H9 (cell line): ENCODE results near the gene TMEM141. TPM values are rescaled to one million over a fixed set of nuclear protein-coding genes. Genes with fewer than 3 reads are reported as not detected.

ENCODE experiments used
- DNase-seq: peaks from one replicate; pipeline ENCODE4 v3.0.0-alpha.2; 2017
- H2AFZ ChIP-seq: one replicate; pipeline ENCODE4 v1.6.1; 2013; ENCODE audit warnings: mild to moderate bottlenecking, low read length, control low read depth, moderate library complexity
- H2AK5ac ChIP-seq: 2 replicates; pipeline ENCODE4 v1.6.1; 2013; ENCODE audit warnings: low read length, control low read depth, mixed read lengths; ENCODE audit not compliant: insufficient read length
- H2BK120ac ChIP-seq: one replicate; pipeline ENCODE4 v1.6.1; 2013; ENCODE audit warnings: low read depth, mild to moderate bottlenecking, low read length, control low read depth, inconsistent platforms; ENCODE audit not compliant: poor library complexity, severe bottlenecking
- H2BK12ac ChIP-seq: 2 replicates; pipeline ENCODE4 v1.6.1; 2013; ENCODE audit warnings: low read length, control low read depth, mixed read lengths, low read depth; ENCODE audit not compliant: insufficient read length
- H2BK15ac ChIP-seq: 2 replicates; pipeline ENCODE4 v1.6.1; 2013; ENCODE audit warnings: low read depth, low read length, control low read depth
- H2BK20ac ChIP-seq: one replicate; pipeline ENCODE4 v1.6.1; 2013; ENCODE audit warnings: low read depth, mild to moderate bottlenecking, low read length, control low read depth, inconsistent platforms; ENCODE audit not compliant: poor library complexity, severe bottlenecking
- H2BK5ac ChIP-seq: 2 replicates; pipeline ENCODE4 v1.6.1; 2013; ENCODE audit warnings: low read length, control low read depth, mixed read lengths; ENCODE audit not compliant: insufficient read length
- H3K14ac ChIP-seq: 2 replicates; pipeline ENCODE4 v1.6.1; 2013; ENCODE audit warnings: low read length, control low read depth; ENCODE audit not compliant: insufficient read depth
- H3K18ac ChIP-seq: 2 replicates; pipeline ENCODE4 v1.6.1; 2013; ENCODE audit warnings: low read depth, mild to moderate bottlenecking, mixed read lengths, low read length, control low read depth; ENCODE audit not compliant: insufficient read length
- H3K23ac ChIP-seq: 2 replicates; pipeline ENCODE4 v1.6.1; 2013; ENCODE audit warnings: low read length, control low read depth, mixed read lengths, low read depth; ENCODE audit not compliant: insufficient read length
- H3K23me2 ChIP-seq: 2 replicates; pipeline ENCODE4 v1.6.1; 2013; ENCODE audit warnings: low read depth, mild to moderate bottlenecking, mixed read lengths, low read length, control low read depth; ENCODE audit not compliant: insufficient read length, poor library complexity, severe bottlenecking
- H3K27ac ChIP-seq: 2 replicates; pipeline ENCODE4 v1.5.1; 2013; ENCODE audit warnings: low read length, control low read depth, mixed read lengths, low read depth; ENCODE audit not compliant: insufficient read length
- H3K27me3 ChIP-seq: 2 replicates; pipeline ENCODE4 v1.6.1; 2013; ENCODE audit warnings: low read length, control low read depth, inconsistent platforms; ENCODE audit not compliant: insufficient read depth
- H3K4ac ChIP-seq: 2 replicates; pipeline ENCODE4 v1.6.1; 2013; ENCODE audit warnings: low read depth, mild to moderate bottlenecking, control low read depth, inconsistent platforms, low read length, moderate library complexity
- H3K4me1 ChIP-seq: 2 replicates; pipeline ENCODE4 v1.6.1; 2013; ENCODE audit warnings: low read length, control low read depth, inconsistent platforms; ENCODE audit not compliant: insufficient read depth
- H3K4me2 ChIP-seq: 2 replicates; pipeline ENCODE4 v1.6.1; 2013; ENCODE audit warnings: low read length, control low read depth, mixed read lengths; ENCODE audit not compliant: insufficient read length, insufficient read depth
- H3K56ac ChIP-seq: 2 replicates; pipeline ENCODE4 v1.6.1; 2013; ENCODE audit warnings: low read depth, mild to moderate bottlenecking, mixed read lengths, low read length, control low read depth; ENCODE audit not compliant: insufficient read length
- H3K79me1 ChIP-seq: 2 replicates; pipeline ENCODE4 v1.6.1; 2013; ENCODE audit warnings: low read depth, mild to moderate bottlenecking, moderate library complexity, low read length, control low read depth, inconsistent platforms; ENCODE audit not compliant: insufficient read depth, poor library complexity, severe bottlenecking
- H3K79me2 ChIP-seq: 2 replicates; pipeline ENCODE4 v1.6.1; 2013; ENCODE audit warnings: low read length, control low read depth, inconsistent platforms; ENCODE audit not compliant: insufficient read depth
- H3K9ac ChIP-seq: 2 replicates; pipeline ENCODE4 v1.6.1; 2013; ENCODE audit warnings: low read length, control low read depth, mixed read lengths; ENCODE audit not compliant: insufficient read length; ENCODE audit errors: extremely low read depth
- H3K9me3 ChIP-seq: one replicate; pipeline ENCODE4 v1.6.1; 2013; ENCODE audit warnings: low read depth, low read length, inconsistent platforms; ENCODE audit not compliant: control insufficient read depth
- H3T11ph ChIP-seq: one replicate; pipeline ENCODE4 v1.6.1; 2013; ENCODE audit warnings: mild to moderate bottlenecking, low read length, control low read depth, inconsistent platforms
- H4K20me1 ChIP-seq: one replicate; pipeline ENCODE4 v1.6.1; 2013; ENCODE audit not compliant: control insufficient read depth, insufficient read length, insufficient read depth
- H4K5ac ChIP-seq: 2 replicates; pipeline ENCODE4 v1.6.1; 2013; ENCODE audit warnings: low read depth, mild to moderate bottlenecking, mixed read lengths, low read length, control low read depth; ENCODE audit not compliant: insufficient read length
- H4K8ac ChIP-seq: replicated peaks from 2 replicates; pipeline ENCODE4 v1.6.1; 2013; ENCODE audit warnings: low read length, control low read depth, mixed read lengths, low read depth; ENCODE audit not compliant: insufficient read length
- H4K91ac ChIP-seq: 2 replicates; pipeline ENCODE4 v1.6.1; 2013; ENCODE audit warnings: low read depth, mild to moderate bottlenecking, moderate library complexity, mixed read lengths, low read length, control low read depth; ENCODE audit not compliant: insufficient read length
- H3K27ac Mint-ChIP-seq, 3 experiments: 2 replicates in 2 of 3; 3 replicates in 1 of 3; pipeline ENCODE4 v1.8.0; 2020 to 2021; ENCODE audit warnings: mixed read lengths in 3 of 3, mild to moderate bottlenecking in 1 of 3, moderate library complexity in 1 of 3
- H3K27me3 Mint-ChIP-seq: 2 replicates; pipeline ENCODE4 v1.8.0; 2021; ENCODE audit warnings: low read depth, mild to moderate bottlenecking, moderate library complexity, mixed read lengths
- H3K36me3 Mint-ChIP-seq, 3 experiments: 2 replicates in 2 of 3; 3 replicates in 1 of 3; pipeline ENCODE4 v1.8.0; 2020 to 2021; ENCODE audit warnings: low read depth in 3 of 3, mixed read lengths in 3 of 3; ENCODE audit not compliant: insufficient read depth in 1 of 3
- H3K4me1 Mint-ChIP-seq, 2 experiments: 2 replicates each; pipeline ENCODE4 v1.8.0; 2020; ENCODE audit warnings: mixed read lengths in 2 of 2
- H3K4me3 Mint-ChIP-seq, 2 experiments: 2 replicates in 1 of 2; 3 replicates in 1 of 2; pipeline ENCODE4 v1.8.0; 2020 to 2021; ENCODE audit warnings: mild to moderate bottlenecking in 2 of 2, mixed read lengths in 2 of 2, moderate library complexity in 1 of 2
- H3K9me3 Mint-ChIP-seq, 2 experiments: 2 replicates in 1 of 2; 3 replicates in 1 of 2; pipeline ENCODE4 v1.8.0; 2020; ENCODE audit warnings: mild to moderate bottlenecking in 2 of 2, mixed read lengths in 2 of 2, moderate library complexity in 1 of 2
- WGBS: extraction: QIAGEN DNeasy Blood & Tissue Kit; methylation state at CpG from one replicate; pipeline ENCODE4 v1.1.7; 2013; ENCODE audit warnings: missing lambda C conversion rate, low lambda C conversion rate, mixed read lengths; ENCODE audit not compliant: insufficient read length; ENCODE audit errors: extremely low coverage; 5-methylcytosine and 5-hydroxymethylcytosine counted together
- total RNA-seq: library from RNA; stranded (reverse); gene quantifications from 2 replicates; pipeline ENCODE4 v1.2.1, GENCODE V29; 2021
- TF ChIP-seq, protein P1 (sequence below): fragments of 200-600 bp; sonication (generic); conservative IDR thresholded peaks from 3 replicates; pipeline ENCODE4 v1.8.0; 2021; ENCODE audit warnings: antibody characterized with exemption, mild to moderate bottlenecking

TMEM141 gene
- total RNA-seq, 1 experiment from 2014 or later = 55.2 TPM

DNA sequence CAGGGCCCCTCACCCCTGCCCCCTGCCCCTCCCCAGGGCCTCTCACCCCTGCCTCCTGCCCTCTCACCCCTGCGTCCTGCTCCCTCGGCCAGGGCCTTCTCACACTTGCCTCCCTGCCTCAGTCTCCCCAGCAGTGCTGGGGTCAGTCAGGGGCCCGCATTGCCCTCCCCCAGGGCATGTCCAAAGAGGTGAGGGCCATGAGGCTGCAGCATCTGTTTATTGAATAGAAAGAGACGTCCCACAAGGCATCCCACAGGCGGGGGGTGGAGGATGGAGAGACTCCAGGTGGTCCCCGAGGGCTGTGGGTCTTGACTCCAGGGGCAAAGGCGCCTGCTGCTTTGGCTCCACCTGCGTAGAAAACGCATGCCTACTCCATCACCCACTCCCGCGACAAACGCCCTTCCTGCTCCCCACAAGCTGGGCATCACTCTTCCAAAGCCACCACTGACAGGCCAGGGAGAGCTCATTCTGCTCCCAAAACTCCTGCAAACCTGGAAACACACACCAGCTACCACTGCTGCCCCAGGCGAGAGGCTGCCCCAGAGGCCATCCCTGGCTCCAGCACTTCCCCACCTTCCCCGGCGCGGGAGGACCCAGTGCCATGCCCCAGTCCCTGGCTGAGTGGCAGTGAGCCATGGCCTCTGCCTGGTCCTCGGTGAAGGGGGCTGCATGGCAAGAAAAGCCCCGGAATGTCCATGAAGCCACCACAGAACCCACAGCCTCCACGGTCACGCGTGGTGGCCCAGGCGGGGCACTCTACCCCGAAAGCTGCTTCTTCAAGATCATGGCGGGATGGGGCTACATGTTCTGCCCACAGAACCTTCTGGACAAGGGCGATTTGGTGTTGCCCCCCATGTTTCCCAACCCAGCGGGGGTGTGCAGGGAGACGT is 31.5 kb upstream of the TMEM141 start:
- DNase-seq = peak; percentile 33
- Mint-ChIP-seq H3K27ac (peak overlapping the region in 1 of 3 experiments; percentile 74; a peak in 1 of 7 replicates), H3K4me1 (peaks cover 12 to 28% of the 10 kb centered on the region in 2 experiments; a peak in 3 of 4 replicates), H3K4me3 (peak overlapping the region in 1 of 2 experiments; percentile 40; a peak in 1 of 5 replicates), H3K27me3 (peaks cover 2% of the 10 kb centered on the region; the same call in 1 of the 2 replicates), H3K9me3 (peaks cover 9 to 11% of the 10 kb centered on the region in 2 experiments; a peak in 4 of 5 replicates), H3K36me3 (peaks cover 2 to 9% (median 2%) of the 10 kb centered on the region in 3 experiments; a peak in 4 of 7 replicates)
- TF ChIP-seq, protein P1, sequence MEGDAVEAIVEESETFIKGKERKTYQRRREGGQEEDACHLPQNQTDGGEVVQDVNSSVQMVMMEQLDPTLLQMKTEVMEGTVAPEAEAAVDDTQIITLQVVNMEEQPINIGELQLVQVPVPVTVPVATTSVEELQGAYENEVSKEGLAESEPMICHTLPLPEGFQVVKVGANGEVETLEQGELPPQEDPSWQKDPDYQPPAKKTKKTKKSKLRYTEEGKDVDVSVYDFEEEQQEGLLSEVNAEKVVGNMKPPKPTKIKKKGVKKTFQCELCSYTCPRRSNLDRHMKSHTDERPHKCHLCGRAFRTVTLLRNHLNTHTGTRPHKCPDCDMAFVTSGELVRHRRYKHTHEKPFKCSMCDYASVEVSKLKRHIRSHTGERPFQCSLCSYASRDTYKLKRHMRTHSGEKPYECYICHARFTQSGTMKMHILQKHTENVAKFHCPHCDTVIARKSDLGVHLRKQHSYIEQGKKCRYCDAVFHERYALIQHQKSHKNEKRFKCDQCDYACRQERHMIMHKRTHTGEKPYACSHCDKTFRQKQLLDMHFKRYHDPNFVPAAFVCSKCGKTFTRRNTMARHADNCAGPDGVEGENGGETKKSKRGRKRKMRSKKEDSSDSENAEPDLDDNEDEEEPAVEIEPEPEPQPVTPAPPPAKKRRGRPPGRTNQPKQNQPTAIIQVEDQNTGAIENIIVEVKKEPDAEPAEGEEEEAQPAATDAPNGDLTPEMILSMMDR = no peak
- Histone ChIP-seq H2AK5ac (no peak overlapping the region), H2BK5ac (no peak overlapping the region), H3K27me3 (no peaks in the 10 kb centered on the region), H4K5ac (no peak overlapping the region), H3K23ac (no peak overlapping the region), H3K79me2 (no peaks in the 10 kb centered on the region), H2BK120ac (no peak overlapping the region), H3K9me3 (no peaks in the 10 kb centered on the region), H3K79me1 (no peaks in the 10 kb centered on the region), H2BK15ac (no peak overlapping the region), H4K20me1 (no peaks in the 10 kb centered on the region), H3K23me2 (no peaks in the 10 kb centered on the region), H3K4me1 (no peaks in the 10 kb centered on the region), H2BK12ac (no peak overlapping the region), H3K27ac (no peak overlapping the region), H3K4ac (no peak overlapping the region), H2AFZ (no peak overlapping the region), H4K91ac (no peak overlapping the region), H2BK20ac (no peak overlapping the region), H3K9ac (no peak overlapping the region), H3K14ac (no peak overlapping the region), H3T11ph (no peak overlapping the region), H4K8ac (no peak overlapping the region), H3K18ac (no peak overlapping the region), H3K4me2 (no peak overlapping the region), H3K56ac (no peak overlapping the region)
- no CpG with 5 or more reads among the region's 27 CpGs for WGBS
